Measurements from ENCODE around the gene PNMA8A. TPM values are rescaled to one million over a fixed set of nuclear protein-coding genes. Genes with fewer than 3 reads are reported as not detected.

The PNMA8A gene
- total RNA-seq, 4 donors from 2014 or later, result 0.28 TPM; not detected in 3

GRCh38 chr19:46494941-46495785, 23.8 kb upstream of the PNMA8A start:
- Histone ChIP-seq H3K27me3 (peaks cover 0 to 4% of the 10 kb centered on the region in 2 donors), H3K9me3 (no peaks in the 10 kb centered on the region), H3K4me1 (peaks cover 0 to 23% (median 4%) of the 10 kb centered on the region in 4 donors), H3K4me3 (peak overlapping the region in 2 of 4 donors; percentile 29 to 38), H3K36me3 (no peaks in the 10 kb centered on the region), H3K27ac (no peak overlapping the region)
- no peak for TF ChIP-seq CTCF (IDR thresholded peaks at IDR 0.05)
- TF ChIP-seq POLR2A (IDR thresholded peaks at IDR 0.05), result no peak
- no peak for DNase-seq

GRCh38 chr19:46494146-46494940, 23.0 kb upstream of the PNMA8A start:
- H3K4me3 ChIP-seq, result peak overlapping the region in 2 of 4 donors; percentile 26 to 49
- no peak overlapping the region for H3K27ac ChIP-seq
- peaks cover 0 to 11% of the 10 kb centered on the region in 2 donors for H3K27me3 ChIP-seq

GRCh38 chr19:46493236-46494145, 22.1 kb upstream of the PNMA8A start:
- peak overlapping the region; percentile 21 to 49 (median 32) for H3K4me3 ChIP-seq
- H3K36me3 ChIP-seq, result no peaks in the 10 kb centered on the region
- H3K27me3 ChIP-seq, result peaks cover 0 to 20% of the 10 kb centered on the region in 2 donors
- peak in 1 of 3 donors; percentile 52 for DNase-seq
- H3K27ac ChIP-seq, result peak overlapping the region in 3 of 4 donors; percentile 30 to 54 (median 53)
- H3K4me1 ChIP-seq, result peaks cover 0 to 31% (median 4%) of the 10 kb centered on the region in 4 donors
- no peaks in the 10 kb centered on the region for H3K9me3 ChIP-seq
- TF ChIP-seq POLR2A (IDR thresholded peaks at IDR 0.05) (no peak), CTCF (IDR thresholded peaks at IDR 0.05) (no peak)

More at GRCh38 chr19:46494146-46494940, 23.0 kb upstream of the PNMA8A start:
- no peaks in the 10 kb centered on the region for H3K9me3 ChIP-seq
- DNase-seq, result no peak
- peaks cover 0 to 31% (median 4%) of the 10 kb centered on the region in 4 donors for H3K4me1 ChIP-seq
- no peak for TF ChIP-seq POLR2A (IDR thresholded peaks at IDR 0.05)
- TF ChIP-seq CTCF (IDR thresholded peaks at IDR 0.05), result no peak
- H3K36me3 ChIP-seq, result no peaks in the 10 kb centered on the region

- Histone ChIP-seq H3K9me3 (no peaks in the 10 kb centered on the region), H3K27ac (peak overlapping the region in 2 of 4 donors; percentile 30 to 54), H3K4me1 (peaks cover 0 to 31% (median 6%) of the 10 kb centered on the region in 4 donors), H3K4me3 (peak overlapping the region; percentile 21 to 49 (median 32)), H3K36me3 (no peaks in the 10 kb centered on the region), H3K27me3 (peaks cover 0 to 22% of the 10 kb centered on the region in 2 donors)
- TF ChIP-seq CTCF (IDR thresholded peaks at IDR 0.05) (no peak), POLR2A (IDR thresholded peaks at IDR 0.05) (no peak)
- no peak for DNase-seq
These were observed 21.5 kb upstream of the PNMA8A start for GRCh38 chr19:46492841-46493235.

All from Peyer's patch (tissue), 4 donors.